OCI-LY1 (cell line): ENCODE measurements around the gene PCDHGA11.

Experiments used
- EZH2 ChIP-seq: fragments of 200-600 bp; sonication (generic), shearing (Covaris generic); IDR thresholded peaks from 2 replicates; pipeline ENCODE4 v1.8.0; 2017; ENCODE audit warnings: borderline replicate concordance, mixed run types, mild to moderate bottlenecking, antibody characterized with exemption, low read length, moderate library complexity, mixed read lengths
- TF ChIP-seq, protein P1 (sequence below): fragments of 200-600 bp; sonication (generic), shearing (Covaris generic); IDR thresholded peaks from 2 replicates; pipeline ENCODE4 v1.5.1; 2017; ENCODE audit warnings: mild to moderate bottlenecking, antibody characterized with exemption, low read length, moderate library complexity, mixed read lengths

DNA sequence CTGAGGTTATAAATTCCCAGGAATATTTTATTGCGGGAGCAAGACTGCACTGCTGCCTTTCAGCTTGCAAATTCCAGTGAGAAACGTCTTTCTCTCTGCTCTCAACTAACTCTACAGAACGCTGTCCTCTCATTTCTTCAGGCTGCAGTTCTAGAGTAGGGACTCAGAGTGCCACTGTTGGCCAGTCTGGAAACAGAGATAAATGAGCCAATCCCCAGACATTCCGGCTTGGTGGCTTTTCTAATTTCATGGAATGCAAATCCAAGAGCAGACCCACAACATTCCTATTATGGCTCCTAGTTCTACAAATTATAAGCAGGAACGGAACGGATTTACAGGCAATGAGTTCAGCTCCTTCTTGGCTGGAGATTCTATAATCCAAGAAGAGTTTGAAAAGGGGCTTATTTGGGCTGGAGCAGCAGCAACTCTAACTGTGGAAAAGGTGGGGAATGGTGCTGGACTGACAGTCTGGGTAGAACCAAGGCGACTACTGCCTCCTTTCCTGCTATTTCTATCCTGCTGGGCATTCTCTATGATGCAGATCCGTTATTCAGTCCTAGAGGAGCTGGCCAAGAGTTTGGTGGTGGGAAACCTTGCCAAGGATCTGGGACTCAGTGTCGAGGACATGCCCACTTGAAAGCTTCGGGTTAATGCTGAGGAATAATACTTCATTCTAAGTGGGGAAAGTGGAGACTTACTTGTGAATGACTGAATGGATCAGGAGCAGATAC is 18.7 kb downstream of the PCDHGA11 start:
- TF ChIP-seq, protein P1, sequence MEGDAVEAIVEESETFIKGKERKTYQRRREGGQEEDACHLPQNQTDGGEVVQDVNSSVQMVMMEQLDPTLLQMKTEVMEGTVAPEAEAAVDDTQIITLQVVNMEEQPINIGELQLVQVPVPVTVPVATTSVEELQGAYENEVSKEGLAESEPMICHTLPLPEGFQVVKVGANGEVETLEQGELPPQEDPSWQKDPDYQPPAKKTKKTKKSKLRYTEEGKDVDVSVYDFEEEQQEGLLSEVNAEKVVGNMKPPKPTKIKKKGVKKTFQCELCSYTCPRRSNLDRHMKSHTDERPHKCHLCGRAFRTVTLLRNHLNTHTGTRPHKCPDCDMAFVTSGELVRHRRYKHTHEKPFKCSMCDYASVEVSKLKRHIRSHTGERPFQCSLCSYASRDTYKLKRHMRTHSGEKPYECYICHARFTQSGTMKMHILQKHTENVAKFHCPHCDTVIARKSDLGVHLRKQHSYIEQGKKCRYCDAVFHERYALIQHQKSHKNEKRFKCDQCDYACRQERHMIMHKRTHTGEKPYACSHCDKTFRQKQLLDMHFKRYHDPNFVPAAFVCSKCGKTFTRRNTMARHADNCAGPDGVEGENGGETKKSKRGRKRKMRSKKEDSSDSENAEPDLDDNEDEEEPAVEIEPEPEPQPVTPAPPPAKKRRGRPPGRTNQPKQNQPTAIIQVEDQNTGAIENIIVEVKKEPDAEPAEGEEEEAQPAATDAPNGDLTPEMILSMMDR, result no peak
- no peak for TF ChIP-seq EZH2
